Muscle layer of colon (tissue), 2 donors: ENCODE measurements around the gene ANKLE1.

Experiments
- H3K27ac ChIP-seq: one replicate; pipeline ENCODE4 v1.7.0; 2013; ENCODE audit warnings: low read depth, mild to moderate bottlenecking, low read length, moderate library complexity
- H3K27me3 ChIP-seq, 2 donors: one replicate each; pipeline ENCODE4 v1.7.0; 2013; ENCODE audit warnings: low read length in 2 of 2, mild to moderate bottlenecking in 2 of 2; ENCODE audit not compliant: insufficient read depth in 2 of 2, control insufficient read depth in 1 of 2
- H3K36me3 ChIP-seq: one replicate; pipeline ENCODE4 v1.7.0; 2013; ENCODE audit warnings: mild to moderate bottlenecking, low read length; ENCODE audit not compliant: insufficient read depth
- H3K4me1 ChIP-seq: one replicate; pipeline ENCODE4 v1.7.0; 2013; ENCODE audit warnings: mild to moderate bottlenecking, low read length; ENCODE audit not compliant: insufficient read depth
- H3K4me3 ChIP-seq, 2 donors: one replicate each; pipeline ENCODE4 v1.7.0; 2013; ENCODE audit warnings: low read length in 2 of 2, low read depth in 1 of 2, mild to moderate bottlenecking in 1 of 2, moderate library complexity in 1 of 2
- H3K9ac ChIP-seq: one replicate; pipeline ENCODE4 v1.7.0; 2013; ENCODE audit warnings: low read length
- H3K9me3 ChIP-seq: one replicate; pipeline ENCODE4 v1.7.0; 2013; ENCODE audit warnings: mild to moderate bottlenecking, low read length
- donor health status: abdominal sarcoma.
- donor health status: Adenocarcinoma of cecum.

ANKLE1 gene

GRCh38 chr19:17319473-17320238, 38.0 kb downstream of the ANKLE1 start:
- Histone ChIP-seq H3K9ac (no peak overlapping the region), H3K4me1 (no peaks in the 10 kb centered on the region), H3K27ac (no peak overlapping the region), H3K27me3 (peaks cover 0 to 4% of the 10 kb centered on the region in 2 donors), H3K9me3 (no peaks in the 10 kb centered on the region), H3K36me3 (peaks cover 20% of the 10 kb centered on the region), H3K4me3 (no peak overlapping the region)

DNA sequence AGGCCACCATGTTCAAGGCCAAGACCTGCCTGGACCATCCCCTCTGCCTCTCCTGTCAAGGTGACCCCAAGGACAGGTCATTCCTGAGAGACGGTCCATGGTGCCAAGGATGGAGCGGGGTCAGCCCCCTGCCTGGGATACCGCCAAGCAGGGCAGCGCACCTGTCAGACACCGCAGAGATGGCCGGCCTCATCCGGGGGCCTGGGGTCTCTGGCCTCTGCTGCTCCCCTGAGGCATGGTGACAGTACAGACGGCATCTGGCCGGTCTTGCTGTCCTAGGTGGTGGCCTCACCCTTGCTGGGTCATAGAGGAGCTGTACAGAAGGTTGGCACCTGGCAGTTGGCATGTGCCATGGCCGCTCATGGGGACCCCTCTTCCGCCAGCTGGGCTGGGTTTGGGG, 38.7 kb downstream of the ANKLE1 start:
- Histone ChIP-seq H3K4me1 (no peaks in the 10 kb centered on the region), H3K36me3 (peaks cover 19% of the 10 kb centered on the region), H3K9me3 (no peaks in the 10 kb centered on the region), H3K27me3 (peaks cover 0 to 4% of the 10 kb centered on the region in 2 donors), H3K9ac (no peak overlapping the region), H3K27ac (no peak overlapping the region), H3K4me3 (no peak overlapping the region)

GRCh38 chr19:17321655-17322489, 40.2 kb downstream of the ANKLE1 start:
- H3K4me1 ChIP-seq, result no peaks in the 10 kb centered on the region
- H3K4me3 ChIP-seq, result no peak overlapping the region
- H3K36me3 ChIP-seq, result peaks cover 13% of the 10 kb centered on the region
- no peak overlapping the region for H3K9ac ChIP-seq
- no peaks in the 10 kb centered on the region for H3K9me3 ChIP-seq
- no peak overlapping the region for H3K27ac ChIP-seq
- H3K27me3 ChIP-seq, result peaks cover 0 to 4% of the 10 kb centered on the region in 2 donors

- Histone ChIP-seq H3K9ac (no peak overlapping the region), H3K27ac (no peak overlapping the region), H3K36me3 (peaks cover 13% of the 10 kb centered on the region)
These were observed 41.2 kb downstream of the ANKLE1 start for GRCh38 chr19:17322854-17323253.

GRCh38 chr19:17323300-17323963, 41.7 kb downstream of the ANKLE1 start:
- Histone ChIP-seq H3K36me3 (peaks cover 13% of the 10 kb centered on the region), H3K27ac (no peak overlapping the region), H3K9ac (no peak overlapping the region), H3K27me3 (peaks cover 0 to 4% of the 10 kb centered on the region in 2 donors), H3K9me3 (no peaks in the 10 kb centered on the region), H3K4me1 (no peaks in the 10 kb centered on the region), H3K4me3 (no peak overlapping the region)

More at GRCh38 chr19:17322854-17323253, 41.2 kb downstream of the ANKLE1 start:
- no peaks in the 10 kb centered on the region for H3K9me3 ChIP-seq
- H3K4me3 ChIP-seq, result no peak overlapping the region
- H3K27me3 ChIP-seq, result peaks cover 0 to 4% of the 10 kb centered on the region in 2 donors
- no peaks in the 10 kb centered on the region for H3K4me1 ChIP-seq

DNA sequence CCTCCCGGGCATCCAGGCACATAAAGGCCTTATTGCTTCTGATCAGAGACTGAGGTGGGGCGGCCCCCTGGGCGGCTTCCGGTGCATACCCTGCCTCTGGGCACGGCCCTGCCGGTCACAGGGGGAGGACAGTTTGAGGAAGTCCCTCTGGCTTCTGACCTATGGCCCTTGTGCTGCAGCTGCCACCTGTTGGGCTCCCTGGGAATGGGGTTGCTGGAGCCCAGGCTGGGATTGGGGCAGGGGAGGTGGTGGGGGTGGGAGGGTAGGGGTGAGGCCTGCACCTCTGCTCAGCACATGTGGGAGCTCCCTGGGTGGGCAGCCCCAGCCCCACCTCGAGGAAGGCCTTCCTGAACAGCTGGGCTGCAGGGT, 42.2 kb downstream of the ANKLE1 start:
- no peak overlapping the region for H3K27ac ChIP-seq
- H3K36me3 ChIP-seq, result peaks cover 13% of the 10 kb centered on the region

GRCh38 chr19:17324357-17325114, 42.8 kb downstream of the ANKLE1 start:
- no peaks in the 10 kb centered on the region for H3K9me3 ChIP-seq
- no peak overlapping the region for H3K4me3 ChIP-seq
- H3K4me1 ChIP-seq, result no peaks in the 10 kb centered on the region
- H3K27me3 ChIP-seq, result peaks cover 0 to 13% of the 10 kb centered on the region in 2 donors
- peaks cover 13% of the 10 kb centered on the region for H3K36me3 ChIP-seq
- H3K9ac ChIP-seq, result no peak overlapping the region
- H3K27ac ChIP-seq, result no peak overlapping the region

More for the DNA sequence above, 42.2 kb downstream of the ANKLE1 start:
- no peaks in the 10 kb centered on the region for H3K4me1 ChIP-seq
- no peak overlapping the region for H3K4me3 ChIP-seq
- no peaks in the 10 kb centered on the region for H3K9me3 ChIP-seq
- H3K9ac ChIP-seq, result no peak overlapping the region
- H3K27me3 ChIP-seq, result peaks cover 0 to 7% of the 10 kb centered on the region in 2 donors

DNA sequence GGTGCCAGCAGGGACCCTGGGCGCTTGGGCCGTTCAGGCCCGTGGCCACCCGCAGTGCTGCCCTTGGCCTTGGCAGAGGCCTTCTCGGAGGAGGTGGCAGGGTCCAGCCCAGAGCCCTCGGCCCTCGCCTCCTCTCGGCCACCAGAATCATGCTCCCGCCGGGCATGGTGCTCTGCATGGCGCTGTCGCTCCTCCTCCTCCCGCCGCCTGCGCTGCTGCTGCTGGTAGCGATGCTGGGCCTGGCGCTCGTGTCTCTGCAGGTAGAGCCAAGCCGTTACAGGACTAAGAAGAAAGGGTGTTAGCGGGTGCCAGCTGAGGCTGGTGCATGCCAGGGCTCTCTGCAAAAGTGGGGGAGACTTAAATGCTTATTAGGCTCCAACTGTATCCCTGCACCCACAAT, 43.4 kb downstream of the ANKLE1 start:
- Histone ChIP-seq H3K9ac (no peak overlapping the region), H3K9me3 (no peaks in the 10 kb centered on the region), H3K4me3 (no peak overlapping the region), H3K27ac (no peak overlapping the region), H3K36me3 (peaks cover 7% of the 10 kb centered on the region), H3K4me1 (no peaks in the 10 kb centered on the region), H3K27me3 (peaks cover 0 to 19% of the 10 kb centered on the region in 2 donors)

GRCh38 chr19:17325881-17326594, 44.3 kb downstream of the ANKLE1 start:
- Histone ChIP-seq H3K9ac (no peak overlapping the region), H3K4me3 (no peak overlapping the region), H3K27ac (no peak overlapping the region), H3K27me3 (peaks cover 0 to 27% of the 10 kb centered on the region in 2 donors), H3K9me3 (no peaks in the 10 kb centered on the region), H3K36me3 (no peaks in the 10 kb centered on the region), H3K4me1 (no peaks in the 10 kb centered on the region)

GRCh38 chr19:17326595-17326966, 44.9 kb downstream of the ANKLE1 start:
- H3K36me3 ChIP-seq, result no peaks in the 10 kb centered on the region
- no peak overlapping the region for H3K9ac ChIP-seq
- H3K4me3 ChIP-seq, result no peak overlapping the region
- H3K4me1 ChIP-seq, result no peaks in the 10 kb centered on the region
- no peaks in the 10 kb centered on the region for H3K9me3 ChIP-seq
- peaks cover 0 to 27% of the 10 kb centered on the region in 2 donors for H3K27me3 ChIP-seq
- H3K27ac ChIP-seq, result no peak overlapping the region
